HG03469 (cell line): ENCODE measurements around the gene GPRIN1.

Experiments
- ATAC-seq: cut with Tn5 transposase; IDR thresholded peaks from one replicate; pipeline ENCODE4 v1.9.1; 2021; ENCODE audit warnings: mild to moderate bottlenecking, moderate library complexity, moderate number of reproducible peaks; ENCODE audit not compliant: unreplicated experiment

The GPRIN1 gene

DNA sequence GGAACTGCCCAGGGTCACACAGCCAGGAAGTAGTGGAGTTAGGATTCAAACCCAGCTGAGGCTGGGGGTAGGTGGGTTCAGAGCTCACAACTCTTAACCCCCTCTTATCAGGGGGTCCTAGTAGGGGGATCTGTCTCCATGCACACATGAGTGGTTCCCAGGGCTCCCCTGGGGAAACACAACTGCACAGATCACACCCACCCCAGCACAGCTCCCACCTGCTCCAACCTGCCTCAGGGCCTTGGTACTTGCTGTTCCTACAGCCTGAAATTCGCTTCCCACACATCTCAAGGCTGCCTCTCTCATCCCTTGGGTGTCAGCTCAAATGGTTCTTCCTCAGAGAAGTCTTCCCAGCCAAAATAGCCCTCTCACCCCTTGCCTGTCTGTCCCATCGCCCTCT is 15.6 kb upstream of the GPRIN1 start:
- no peak for ATAC-seq

DNA sequence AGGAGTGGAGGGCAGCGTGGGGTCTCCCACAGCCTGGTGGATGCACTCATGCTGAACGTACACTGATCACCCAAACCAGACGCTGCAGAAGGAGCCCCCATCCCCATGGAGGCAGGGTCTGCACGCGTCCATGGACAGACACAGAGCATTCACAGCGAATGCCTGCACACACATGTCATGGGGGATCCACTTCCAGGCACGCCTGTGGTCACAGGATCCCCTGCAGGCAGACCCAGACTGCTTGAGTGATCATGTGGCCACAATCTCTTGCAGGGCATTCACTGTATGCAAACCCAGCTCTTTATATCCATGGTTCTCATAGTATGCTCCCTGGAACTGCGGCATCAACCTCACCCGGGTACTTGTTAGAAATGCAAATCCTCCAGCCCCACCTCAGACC is 15.0 kb upstream of the GPRIN1 start:
- no peak for ATAC-seq

GRCh38 chr5:176624142-176624541 is 14.2 kb upstream of the GPRIN1 start:
- no peak for ATAC-seq

DNA sequence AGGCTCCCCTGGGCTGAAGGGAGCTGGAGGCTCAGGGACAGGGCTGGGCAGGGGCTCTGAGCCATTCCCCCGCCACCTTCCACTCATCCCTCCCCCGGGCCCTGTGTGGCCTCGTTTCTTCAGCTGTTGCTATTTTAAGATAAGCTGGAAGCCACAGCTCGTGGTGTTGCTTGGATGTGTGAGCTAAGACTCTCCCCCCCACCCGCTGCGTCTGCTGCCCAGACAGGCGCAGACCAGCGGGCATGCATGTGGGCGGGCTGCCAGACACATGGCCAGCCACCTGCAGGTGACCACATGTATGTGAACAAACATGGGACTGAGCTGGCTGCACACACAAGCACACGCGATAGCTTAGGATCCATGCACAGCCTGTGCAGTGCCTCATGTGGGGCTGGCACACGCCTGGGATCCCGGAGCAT is 11.7 kb upstream of the GPRIN1 start:
- no peak for ATAC-seq

- ATAC-seq: no peak
Observed at GRCh38 chr5:176620333-176620981, 10.5 kb upstream of the GPRIN1 start.

- no peak for ATAC-seq
Observed at GRCh38 chr5:176619569-176620332, 9.8 kb upstream of the GPRIN1 start.

- peak; percentile 48 for ATAC-seq
Observed at GRCh38 chr5:176619203-176619568, 9.2 kb upstream of the GPRIN1 start.

DNA sequence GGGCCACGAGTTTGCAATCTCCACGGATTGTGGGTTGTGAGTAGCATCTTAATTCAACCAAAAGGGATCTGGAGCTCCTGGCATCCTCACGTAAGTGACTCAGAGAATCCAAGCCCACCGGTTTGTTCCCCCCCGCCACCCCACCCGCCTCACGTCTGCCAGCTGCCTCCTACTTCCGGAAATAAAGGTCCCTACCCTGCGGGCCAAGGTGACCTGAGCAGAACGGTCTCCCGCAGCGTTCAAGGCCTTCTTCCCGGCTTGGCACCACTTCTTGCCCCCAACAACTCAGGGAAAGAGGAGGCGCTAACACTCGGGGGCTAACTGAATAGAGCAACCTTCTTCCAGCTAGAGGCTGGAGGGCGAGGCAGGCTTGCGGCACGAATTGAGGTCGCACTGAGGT is 8.8 kb upstream of the GPRIN1 start:
- ATAC-seq: no peak

DNA sequence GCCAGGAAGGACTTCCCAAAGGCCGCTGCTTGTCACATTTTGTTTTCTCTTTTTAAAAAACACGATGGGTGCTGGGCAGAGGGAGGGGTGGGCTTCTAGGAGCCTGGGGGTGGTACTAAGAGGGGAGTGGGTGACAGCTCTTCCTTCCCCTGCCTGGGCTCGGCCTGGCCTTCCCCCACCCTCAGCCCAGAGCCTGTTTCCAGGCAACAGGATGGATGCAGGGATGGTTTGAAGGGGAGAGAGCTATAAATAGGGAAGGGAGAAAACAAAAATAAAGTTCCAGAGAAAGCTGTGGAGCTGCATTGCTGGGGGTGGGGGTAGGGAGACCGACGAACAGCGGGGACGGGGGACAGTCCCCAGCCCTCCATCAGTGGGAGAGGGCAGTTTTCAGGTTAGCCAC is 6.6 kb upstream of the GPRIN1 start:
- no peak for ATAC-seq

DNA sequence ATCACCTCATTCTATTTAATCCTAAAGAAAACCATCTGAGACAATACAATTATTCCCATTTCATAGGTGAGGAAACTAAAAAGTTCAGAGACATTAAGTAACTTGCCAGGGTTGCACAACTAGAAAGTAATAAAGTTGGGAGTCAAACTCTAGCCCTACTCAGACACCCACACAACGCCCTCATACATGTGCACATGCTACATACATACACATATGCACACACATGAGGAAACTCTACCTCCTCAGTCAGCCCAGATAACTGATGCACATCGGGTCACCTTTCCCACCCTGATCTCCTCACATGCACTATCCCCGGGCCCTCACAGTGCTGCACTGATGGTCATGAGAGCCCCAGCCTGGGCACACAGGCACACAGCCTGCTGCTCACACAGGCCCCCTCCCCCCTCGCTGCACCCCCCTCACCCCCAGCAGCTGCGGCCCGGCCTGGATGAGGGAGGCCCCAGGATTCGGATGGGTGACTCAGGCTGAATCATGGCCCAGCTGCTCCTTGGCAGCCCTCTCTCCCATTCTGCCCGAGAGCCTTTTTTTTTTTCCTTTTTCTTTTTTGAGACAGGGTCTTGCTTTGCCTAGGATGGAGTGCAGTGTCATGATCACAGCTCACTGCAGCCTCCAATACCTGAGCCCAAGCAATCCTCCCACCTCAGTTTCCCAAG is 5.0 kb upstream of the GPRIN1 start:
- ATAC-seq: no peak

DNA sequence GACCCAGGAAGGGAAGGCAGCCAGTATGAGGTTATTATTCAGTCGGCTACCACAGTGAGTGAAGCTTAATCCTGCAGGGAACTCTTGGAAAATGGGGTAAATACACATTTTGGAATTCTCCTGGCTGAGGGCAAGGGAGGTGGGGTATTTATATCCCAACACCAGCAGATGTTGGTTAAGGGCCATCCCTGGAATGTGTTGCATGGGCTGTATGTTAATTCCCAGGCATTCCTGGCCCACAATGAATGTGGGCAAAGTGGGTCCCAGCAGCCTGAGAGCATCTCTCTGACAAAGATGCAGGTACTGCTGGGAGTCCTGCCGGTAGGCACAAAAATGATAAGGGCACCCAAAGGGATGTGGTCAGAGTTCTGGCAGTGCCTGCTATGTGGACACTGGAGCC is 2.9 kb upstream of the GPRIN1 start:
- no peak for ATAC-seq

DNA sequence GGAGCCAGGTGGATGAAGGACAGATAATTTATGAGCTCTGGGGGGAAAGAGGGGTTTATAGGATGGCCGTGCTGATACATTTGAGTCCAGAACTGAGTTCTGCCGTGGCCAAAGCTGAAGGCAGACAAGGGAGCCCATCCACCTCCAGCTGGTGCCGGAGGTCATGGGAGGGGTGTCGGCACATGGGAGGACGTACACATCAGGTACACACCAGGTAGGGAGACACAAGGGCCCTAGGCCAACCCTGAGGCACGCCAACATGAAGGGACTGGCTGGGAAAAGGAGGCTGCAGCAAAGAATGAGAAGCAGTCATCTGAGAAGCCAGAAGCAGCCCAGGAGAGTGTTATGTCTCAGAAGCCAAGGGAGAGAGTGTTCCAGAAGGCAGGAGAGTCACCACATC is 2.1 kb upstream of the GPRIN1 start:
- no peak for ATAC-seq

GRCh38 chr5:176611435-176611834 is 1.5 kb upstream of the GPRIN1 start:
- ATAC-seq: no peak

DNA sequence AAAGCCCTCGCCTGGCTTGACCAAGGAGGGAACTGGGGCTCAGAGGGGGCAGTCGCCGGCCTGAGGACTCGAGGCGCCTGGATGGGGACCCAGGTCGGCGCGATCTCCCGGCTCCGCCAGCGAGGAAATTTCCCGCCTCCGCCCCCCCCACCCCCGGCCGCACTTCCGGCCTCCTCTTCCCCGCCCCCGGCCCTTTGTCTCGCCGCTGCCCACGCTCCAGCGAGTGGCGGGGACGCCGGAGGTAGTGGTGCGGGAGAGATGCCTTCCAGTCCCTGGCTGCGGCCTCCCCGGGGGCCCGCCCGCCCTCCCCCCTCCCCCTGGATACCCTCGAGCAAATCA is 448 bp upstream of the GPRIN1 start:
- ATAC-seq: no peak

DNA sequence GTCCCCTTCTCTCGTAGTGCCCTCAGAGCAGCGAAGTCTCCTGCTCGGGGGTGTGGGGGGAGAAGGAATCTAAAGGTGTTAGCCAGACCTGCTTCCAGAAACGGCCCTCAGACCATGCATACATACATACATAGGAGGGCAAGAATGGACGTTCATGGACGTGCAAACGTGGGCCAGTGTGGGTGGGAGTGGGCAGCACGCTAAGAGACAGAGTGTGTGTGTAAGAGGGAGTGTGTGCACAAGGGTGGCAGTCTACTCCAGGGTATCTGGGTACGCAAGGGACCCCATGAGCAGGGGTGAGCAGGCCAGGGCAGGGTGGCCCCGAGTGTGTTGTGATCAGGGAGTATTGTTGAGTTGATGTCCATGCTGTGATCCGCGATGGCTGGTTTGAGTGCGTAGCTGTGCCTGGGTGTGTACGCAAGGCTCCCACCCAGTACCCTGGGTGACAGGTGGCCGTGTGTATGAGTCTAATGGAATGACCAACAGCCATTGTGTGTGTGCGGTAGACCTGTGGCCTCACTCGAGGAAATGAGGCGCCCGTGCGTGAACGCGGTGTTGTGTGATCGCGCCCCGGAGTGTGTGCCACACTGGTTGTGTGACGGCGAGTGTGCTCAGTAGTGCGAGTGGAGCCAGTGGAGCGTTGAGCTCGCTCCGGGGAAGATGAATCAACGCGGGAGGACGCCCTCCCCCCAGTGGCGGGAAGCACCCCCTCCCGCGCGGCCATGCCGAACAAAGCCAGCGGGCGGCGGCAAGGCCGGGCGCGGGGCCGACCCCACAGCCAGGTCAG is 826 bp downstream of the GPRIN1 start:
- ATAC-seq: peak; percentile 13

- ATAC-seq: no peak
Observed at GRCh38 chr5:176608142-176608705, 1.7 kb downstream of the GPRIN1 start.

DNA sequence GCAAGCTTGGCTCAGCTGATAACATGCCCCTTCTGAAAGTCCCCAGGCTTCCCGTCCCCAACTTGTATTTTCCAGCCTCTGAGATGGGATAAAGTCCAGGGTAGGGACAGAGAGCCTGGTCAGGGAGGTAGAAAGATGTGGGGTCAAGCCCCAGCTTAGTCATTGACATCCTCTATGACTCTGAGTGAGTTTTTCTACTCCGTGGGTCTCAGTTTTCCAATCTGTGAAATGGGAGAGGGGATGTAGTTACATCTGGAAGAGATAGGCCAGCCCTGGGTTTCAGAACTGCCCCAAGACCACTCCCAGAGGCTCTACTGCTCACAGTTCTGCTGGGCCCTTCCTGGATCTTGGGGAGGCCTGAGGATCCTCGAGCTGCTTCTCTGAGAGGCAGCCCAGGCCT is 3.1 kb downstream of the GPRIN1 start:
- no peak for ATAC-seq

DNA sequence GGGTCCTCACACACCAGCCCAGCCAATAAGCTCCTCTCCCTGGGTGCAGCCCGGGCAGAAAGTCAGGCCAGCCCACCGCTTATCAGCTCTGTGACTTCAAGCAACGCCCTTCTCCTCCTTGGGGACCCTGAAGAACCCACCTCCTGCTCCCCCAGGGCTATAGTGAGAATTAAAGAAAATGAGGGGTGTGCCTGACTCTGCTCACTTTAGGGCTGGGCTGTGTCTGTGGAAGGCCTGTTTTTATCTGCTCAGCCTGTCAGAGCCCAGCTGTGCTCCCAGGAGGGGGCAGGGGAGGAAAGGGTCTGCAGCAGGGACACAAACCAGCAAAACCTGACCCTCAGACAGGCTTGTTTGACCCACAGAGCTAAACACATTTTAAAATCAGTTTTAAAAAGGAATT is 3.9 kb downstream of the GPRIN1 start:
- ATAC-seq: no peak

GRCh38 chr5:176603091-176603490 is 6.9 kb downstream of the GPRIN1 start:
- no peak for ATAC-seq

- no peak for ATAC-seq
Observed at GRCh38 chr5:176601901-176602482, 8.0 kb downstream of the GPRIN1 start.
